Measurements from ENCODE around the gene AKIRIN1.

The AKIRIN1 gene

DNA sequence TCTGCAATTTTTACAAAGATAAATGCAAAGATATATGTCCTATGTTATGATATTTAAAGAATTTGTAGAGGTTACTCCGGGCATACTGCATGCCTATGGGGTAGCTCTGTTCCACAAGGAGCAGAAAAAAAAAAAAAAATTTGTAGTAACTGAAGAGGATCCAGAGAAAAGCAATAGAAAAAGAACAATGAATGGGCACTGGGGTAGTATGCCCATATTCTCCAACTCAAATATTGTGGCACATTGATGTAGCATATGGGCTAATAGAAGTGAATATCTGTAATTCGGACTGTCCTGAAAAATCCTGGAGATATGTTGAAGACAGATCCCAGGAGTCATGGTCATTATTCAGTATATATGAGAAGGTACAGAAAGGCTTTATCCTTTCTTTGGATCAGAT is 1.1 kb upstream of the AKIRIN1 start:
- peak overlapping the region; percentile 57 for H2BK5ac ChIP-seq (ENCODE audit: low read depth, low read length, poor library complexity, severe bottlenecking)
- H2AFZ ChIP-seq (ENCODE audit: low read depth, low read length), result no peak overlapping the region
- H4K8ac ChIP-seq (ENCODE audit: low read length), result no peak overlapping the region
- no peak overlapping the region for H3K4ac ChIP-seq (ENCODE audit: low read depth in 1 of 2, low read length in 2 of 2)
- H3K4me1 ChIP-seq (ENCODE audit: control insufficient read depth, insufficient read depth, low read depth, low read length), result peaks cover 9% of the 10 kb centered on the region
- no peak for DNase-seq
- no peak overlapping the region for H3K23ac ChIP-seq (ENCODE audit: low read length in 2 of 2)
- no peaks in the 10 kb centered on the region for H3K9me3 ChIP-seq (ENCODE audit: control insufficient read depth, low read length)
- H3K14ac ChIP-seq (ENCODE audit: low read length in 2 of 2), result no peak overlapping the region
- no peaks in the 10 kb centered on the region for H3K27me3 ChIP-seq (ENCODE audit: control insufficient read depth in 1 of 2, insufficient read depth in 1 of 2, low read length in 2 of 2)
- 62% methylated on average over 2 of the region's 2 CpGs for WGBS
- H2BK120ac ChIP-seq (ENCODE audit: low read depth, low read length), result no peak overlapping the region
- peak overlapping the region; percentile 8 for H3K27ac ChIP-seq (ENCODE audit: low read length, poor library complexity, severe bottlenecking)
- no peak overlapping the region for H4K91ac ChIP-seq (ENCODE audit: low read length)
- H3K4me3 ChIP-seq (ENCODE audit: insufficient read depth in 1 of 2, low read depth in 1 of 2, low read length in 2 of 2), result peak overlapping the region in 1 of 2 experiments; percentile 79
- H2BK15ac ChIP-seq (ENCODE audit: low read depth, poor library complexity, severe bottlenecking), result no peak overlapping the region
- H2AK5ac ChIP-seq (ENCODE audit: low read length, severe bottlenecking), result no peak overlapping the region
- no peak overlapping the region for H2BK12ac ChIP-seq (ENCODE audit: low read length in 2 of 2)
- peaks cover 3% of the 10 kb centered on the region for H3K79me1 ChIP-seq (replicated peaks; ENCODE audit: low read length, poor library complexity, severe bottlenecking)
- peak overlapping the region; percentile 74 for H3K4me2 ChIP-seq (ENCODE audit: low read length, poor library complexity, severe bottlenecking)
- no peak overlapping the region for H3K18ac ChIP-seq (ENCODE audit: low read depth in 1 of 2, low read length in 2 of 2)
- H3K36me3 ChIP-seq (ENCODE audit: control insufficient read depth in 1 of 2, insufficient read depth in 2 of 2, low read depth in 1 of 2, low read length in 2 of 2), result peaks cover 5 to 13% of the 10 kb centered on the region in 2 experiments
- H3K9ac ChIP-seq (ENCODE audit: low read length), result peak overlapping the region; percentile 89

DNA sequence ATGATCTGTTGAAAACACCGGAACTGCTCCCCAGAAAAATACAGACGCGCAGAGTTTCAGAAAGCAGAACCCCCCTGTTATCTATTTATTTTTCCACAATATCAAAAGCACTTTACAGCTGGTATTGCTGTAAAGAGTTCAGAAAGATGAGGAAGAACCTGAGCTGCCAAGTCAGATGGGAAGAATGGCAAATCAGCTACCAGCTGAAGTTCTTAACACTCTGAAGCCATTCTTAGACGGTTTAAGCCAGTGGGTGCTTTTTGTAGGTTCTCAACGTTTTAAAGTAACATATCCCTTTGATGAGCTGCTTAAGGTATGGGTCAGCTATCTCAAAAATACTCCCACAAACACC is 714 bp upstream of the AKIRIN1 start:
- H3K36me3 ChIP-seq (ENCODE audit: control insufficient read depth in 1 of 2, insufficient read depth in 2 of 2, low read depth in 1 of 2, low read length in 2 of 2), result peaks cover 9 to 13% of the 10 kb centered on the region in 2 experiments
- no peaks in the 10 kb centered on the region for H3K9me3 ChIP-seq (ENCODE audit: control insufficient read depth, low read length)
- H3K4ac ChIP-seq (ENCODE audit: low read depth in 1 of 2, low read length in 2 of 2), result no peak overlapping the region
- 37% methylated on average over 4 of the region's 5 CpGs for WGBS
- no peak overlapping the region for H2BK15ac ChIP-seq (ENCODE audit: low read depth, poor library complexity, severe bottlenecking)
- peaks cover 3% of the 10 kb centered on the region for H3K79me1 ChIP-seq (replicated peaks; ENCODE audit: low read length, poor library complexity, severe bottlenecking)
- H2BK5ac ChIP-seq (ENCODE audit: low read depth, low read length, poor library complexity, severe bottlenecking), result peak overlapping the region; percentile 57
- peak overlapping the region; percentile 89 for H3K9ac ChIP-seq (ENCODE audit: low read length)
- peak overlapping the region in 1 of 2 experiments; percentile 79 for H3K4me3 ChIP-seq (ENCODE audit: insufficient read depth in 1 of 2, low read depth in 1 of 2, low read length in 2 of 2)
- H3K27ac ChIP-seq (ENCODE audit: low read length, poor library complexity, severe bottlenecking), result peak overlapping the region; percentile 8
- H2BK12ac ChIP-seq (ENCODE audit: low read length in 2 of 2), result no peak overlapping the region
- peak; percentile 33 for DNase-seq
- H2AFZ ChIP-seq (ENCODE audit: low read depth, low read length), result peak overlapping the region; percentile 51
- peak overlapping the region; percentile 74 for H3K4me2 ChIP-seq (ENCODE audit: low read length, poor library complexity, severe bottlenecking)
- no peak overlapping the region for H4K8ac ChIP-seq (ENCODE audit: low read length)
- H4K91ac ChIP-seq (ENCODE audit: low read length), result no peak overlapping the region
- no peaks in the 10 kb centered on the region for H3K27me3 ChIP-seq (ENCODE audit: control insufficient read depth in 1 of 2, insufficient read depth in 1 of 2, low read length in 2 of 2)
- H2BK120ac ChIP-seq (ENCODE audit: low read depth, low read length), result no peak overlapping the region
- H2AK5ac ChIP-seq (ENCODE audit: low read length, severe bottlenecking), result no peak overlapping the region
- H3K23ac ChIP-seq (ENCODE audit: low read length in 2 of 2), result no peak overlapping the region
- peak overlapping the region in 1 of 2 experiments; percentile 94 for H3K18ac ChIP-seq (ENCODE audit: low read depth in 1 of 2, low read length in 2 of 2)
- no peak overlapping the region for H3K14ac ChIP-seq (ENCODE audit: low read length in 2 of 2)
- peaks cover 9% of the 10 kb centered on the region for H3K4me1 ChIP-seq (ENCODE audit: control insufficient read depth, insufficient read depth, low read depth, low read length)

GRCh38 chr1:38991638-38992411 is 749 bp downstream of the AKIRIN1 start:
- peak overlapping the region; percentile 93 for H2BK15ac ChIP-seq (ENCODE audit: low read depth, poor library complexity, severe bottlenecking)
- H3K27ac ChIP-seq (ENCODE audit: low read length, poor library complexity, severe bottlenecking), result peak overlapping the region; percentile 18
- peak overlapping the region; percentile 96 for H3K9ac ChIP-seq (ENCODE audit: low read length)
- no peak overlapping the region for H3K14ac ChIP-seq (ENCODE audit: low read length in 2 of 2)
- no peaks in the 10 kb centered on the region for H3K27me3 ChIP-seq (ENCODE audit: control insufficient read depth in 1 of 2, insufficient read depth in 1 of 2, low read length in 2 of 2)
- H3K79me1 ChIP-seq (replicated peaks; ENCODE audit: low read length, poor library complexity, severe bottlenecking), result peaks cover 3% of the 10 kb centered on the region
- H3K36me3 ChIP-seq (ENCODE audit: control insufficient read depth in 1 of 2, insufficient read depth in 2 of 2, low read depth in 1 of 2, low read length in 2 of 2), result peaks cover 18 to 23% of the 10 kb centered on the region in 2 experiments
- H2AK5ac ChIP-seq (ENCODE audit: low read length, severe bottlenecking), result no peak overlapping the region
- peaks cover 9% of the 10 kb centered on the region for H3K4me1 ChIP-seq (ENCODE audit: control insufficient read depth, insufficient read depth, low read depth, low read length)
- H3K23ac ChIP-seq (ENCODE audit: low read length in 2 of 2), result no peak overlapping the region
- H3K4me2 ChIP-seq (ENCODE audit: low read length, poor library complexity, severe bottlenecking), result peak overlapping the region; percentile 56
- H3K18ac ChIP-seq (ENCODE audit: low read depth in 1 of 2, low read length in 2 of 2), result peak overlapping the region; percentile 96 to 97
- peak overlapping the region in 1 of 2 experiments; percentile 96 for H3K4ac ChIP-seq (ENCODE audit: low read depth in 1 of 2, low read length in 2 of 2)
- no peak overlapping the region for H2AFZ ChIP-seq (ENCODE audit: low read depth, low read length)
- H3K4me3 ChIP-seq (ENCODE audit: insufficient read depth in 1 of 2, low read depth in 1 of 2, low read length in 2 of 2), result peak overlapping the region; percentile 98 to 99
- H2BK5ac ChIP-seq (ENCODE audit: low read depth, low read length, poor library complexity, severe bottlenecking), result peak overlapping the region; percentile 96
- no peaks in the 10 kb centered on the region for H3K9me3 ChIP-seq (ENCODE audit: control insufficient read depth, low read length)
- under 1% methylated on average over 22 of the region's 30 CpGs for WGBS
- no peak overlapping the region for H4K91ac ChIP-seq (ENCODE audit: low read length)
- DNase-seq, result peak; percentile 62
- H4K8ac ChIP-seq (ENCODE audit: low read length), result no peak overlapping the region
- H2BK12ac ChIP-seq (ENCODE audit: low read length in 2 of 2), result no peak overlapping the region
- H2BK120ac ChIP-seq (ENCODE audit: low read depth, low read length), result peak overlapping the region; percentile 89

GRCh38 chr1:38992412-38993111 is 1.5 kb downstream of the AKIRIN1 start:
- WGBS, result 16% methylated on average over 10 of the region's 11 CpGs
- Histone ChIP-seq H3K23ac (ENCODE audit: low read length in 2 of 2) (no peak overlapping the region), H3K18ac (ENCODE audit: low read depth in 1 of 2, low read length in 2 of 2) (no peak overlapping the region), H3K4me2 (ENCODE audit: low read length, poor library complexity, severe bottlenecking) (peak overlapping the region; percentile 56), H3K27me3 (ENCODE audit: control insufficient read depth in 1 of 2, insufficient read depth in 1 of 2, low read length in 2 of 2) (no peaks in the 10 kb centered on the region), H3K79me1 (replicated peaks; ENCODE audit: low read length, poor library complexity, severe bottlenecking) (peaks cover 3% of the 10 kb centered on the region), H3K9me3 (ENCODE audit: control insufficient read depth, low read length) (no peaks in the 10 kb centered on the region), H2BK5ac (ENCODE audit: low read depth, low read length, poor library complexity, severe bottlenecking) (no peak overlapping the region), H2AFZ (ENCODE audit: low read depth, low read length) (no peak overlapping the region), H2BK120ac (ENCODE audit: low read depth, low read length) (no peak overlapping the region), H3K36me3 (ENCODE audit: control insufficient read depth in 1 of 2, insufficient read depth in 2 of 2, low read depth in 1 of 2, low read length in 2 of 2) (peaks cover 22 to 23% of the 10 kb centered on the region in 2 experiments), H2BK15ac (ENCODE audit: low read depth, poor library complexity, severe bottlenecking) (no peak overlapping the region), H3K4me3 (ENCODE audit: insufficient read depth in 1 of 2, low read depth in 1 of 2, low read length in 2 of 2) (peak overlapping the region; percentile 98 to 99), H2BK12ac (ENCODE audit: low read length in 2 of 2) (no peak overlapping the region), H3K14ac (ENCODE audit: low read length in 2 of 2) (no peak overlapping the region), H3K27ac (ENCODE audit: low read length, poor library complexity, severe bottlenecking) (peak overlapping the region; percentile 18), H2AK5ac (ENCODE audit: low read length, severe bottlenecking) (no peak overlapping the region), H3K4me1 (ENCODE audit: control insufficient read depth, insufficient read depth, low read depth, low read length) (peaks cover 10% of the 10 kb centered on the region), H4K91ac (ENCODE audit: low read length) (no peak overlapping the region), H3K9ac (ENCODE audit: low read length) (peak overlapping the region; percentile 96), H4K8ac (ENCODE audit: low read length) (no peak overlapping the region), H3K4ac (ENCODE audit: low read depth in 1 of 2, low read length in 2 of 2) (no peak overlapping the region)
- DNase-seq, result no peak

Measured in mesenchymal stem cell (in vitro differentiated cells and primary cell).